ENCODE measurements around the gene EDDM13.
"Not testable (repeated sequence)": the region's sequence is repeated elsewhere in the genome, so short reads cannot be mapped to it uniquely, and the experiment has no call there.

EDDM13 gene

GRCh38 chr19:56272161-56272798 lies at the start of gene EDDM13:
Gene EDDM13, plus strand, starts transcription at chr19:56272748. Its CDS starts 87 bp downstream, at chr19:56272835.
- DNase-seq = no peak

GRCh38 chr19:56222901-56223300 lies 49.6 kb upstream of the EDDM13 start:
- DNase-seq = no peak

- no peak for DNase-seq
Measured at GRCh38 chr19:56223481-56223880, 49.1 kb upstream of the EDDM13 start.

GRCh38 chr19:56245121-56245740 lies 27.3 kb upstream of the EDDM13 start:
- no peak for DNase-seq

- not testable (repeated sequence) for DNase-seq
Measured at GRCh38 chr19:56245764-56246163, 26.8 kb upstream of the EDDM13 start.

- not testable (repeated sequence) for DNase-seq
Measured at GRCh38 chr19:56248736-56249338, 23.7 kb upstream of the EDDM13 start.

- DNase-seq = peak; percentile 4
Measured at GRCh38 chr19:56252699-56253422, 19.7 kb upstream of the EDDM13 start.

- DNase-seq = no peak
Measured at GRCh38 chr19:56253737-56254136, 18.8 kb upstream of the EDDM13 start.

- no peak for DNase-seq
Measured at GRCh38 chr19:56258272-56258671, 14.3 kb upstream of the EDDM13 start.

- DNase-seq = no peak
Measured at GRCh38 chr19:56261145-56261544, 11.4 kb upstream of the EDDM13 start.

- not testable (repeated sequence) for DNase-seq
Measured at GRCh38 chr19:56261932-56262331, 10.6 kb upstream of the EDDM13 start.

GRCh38 chr19:56263319-56263718 lies 9.2 kb upstream of the EDDM13 start:
- DNase-seq = no peak

GRCh38 chr19:56266051-56266450 lies 6.5 kb upstream of the EDDM13 start:
- DNase-seq = no peak

- DNase-seq = no peak
Measured at GRCh38 chr19:56269348-56269747, 3.2 kb upstream of the EDDM13 start.

- DNase-seq = no peak
Measured at GRCh38 chr19:56270676-56271075, 1.9 kb upstream of the EDDM13 start.

- DNase-seq = no peak
Measured at GRCh38 chr19:56271151-56271550, 1.4 kb upstream of the EDDM13 start.

- no peak for DNase-seq
Measured at GRCh38 chr19:56273563-56274117, 1.1 kb downstream of the EDDM13 start.

GRCh38 chr19:56282809-56283208 lies 10.3 kb downstream of the EDDM13 start:
- DNase-seq = no peak

- DNase-seq = no peak
Measured at GRCh38 chr19:56284746-56285145, 12.2 kb downstream of the EDDM13 start.

- no peak for DNase-seq
Measured at GRCh38 chr19:56290104-56290503, 17.6 kb downstream of the EDDM13 start.

- DNase-seq = no peak
Measured at GRCh38 chr19:56291867-56292266, 19.3 kb downstream of the EDDM13 start.

GRCh38 chr19:56294549-56294948 lies 22.0 kb downstream of the EDDM13 start:
- DNase-seq = no peak
